ENCODE measurements around the gene NTNG2. TPM values are rescaled to one million over a fixed set of nuclear protein-coding genes. Genes with fewer than 3 reads are reported as not detected.

NTNG2 gene
- total and polyA plus RNA-seq, 10 of the 15 experiments (the other 5 are each of a cell fraction or from before 2014, with no cell fraction given): 0.37 to 0.79 (median 0.45) TPM; not detected in 6

- ATAC-seq: no peak
- peaks cover 3% of the 10 kb centered on the region for H3K4me1 ChIP-seq (ENCODE audit: control insufficient read depth, insufficient read depth, low read length)
- no peaks in the 10 kb centered on the region for H3K36me3 ChIP-seq (ENCODE audit: control insufficient read depth in 2 of 2, insufficient read depth in 2 of 2, low read length in 1 of 2)
- no peaks in the 10 kb centered on the region for H4K20me1 ChIP-seq (ENCODE audit: control insufficient read depth, insufficient read depth)
- H3K4me2 ChIP-seq (ENCODE audit: control insufficient read depth, insufficient read depth): no peak overlapping the region
- BruUV-seq (replicated peaks): no TSS peak
- H3K27me3 ChIP-seq (replicated peaks in 1 of 2; ENCODE audit: control insufficient read depth in 2 of 2, insufficient read depth in 2 of 2, low read length in 1 of 2): peaks cover 0 to 6% of the 10 kb centered on the region in 2 experiments; a peak in 2 of 4 replicates
- ChIA-PET CTCF (interaction anchor here (1.0 kb wide), 1 partner anchor 9 kb away, joined by 5 read pairs; no protein-coding TSS in a partner anchor), RAD21 (ENCODE audit: unreplicated experiment) (no interaction called here), SMC1A (ENCODE audit: uncharacterized antibody, unreplicated experiment) (no interaction called here), POLR2A (no interaction called here)
- H3K4me3 ChIP-seq: no peak overlapping the region
- no peak for FAIRE-seq
- H2AFZ ChIP-seq (ENCODE audit: control insufficient read depth, low read depth, low read length): no peak overlapping the region
- TF ChIP-seq ATF7 (IDR thresholded peaks at IDR 0.05; ENCODE audit: low read depth) (no peak), E2F8 (IDR thresholded peaks at IDR 0.05; ENCODE audit: low read depth, partially characterized antibody) (no peak), ETV6 (conservative IDR thresholded peaks at IDR 0.05 in 1 of 2, IDR thresholded peaks at IDR 0.05 in 1 of 2; ENCODE audit: borderline replicate concordance in 1 of 2, low read depth in 1 of 2) (no peak), ELK1 (IDR thresholded peaks at IDR 0.05; ENCODE audit: low read depth, low read length) (no peak), SMC3 (IDR thresholded peaks at IDR 0.05; ENCODE audit: borderline replicate concordance, low read length) (no peak), BACH1 (IDR thresholded peaks at IDR 0.05; ENCODE audit: borderline replicate concordance) (no peak), SRF (IDR thresholded peaks at IDR 0.05; ENCODE audit: low read depth in 2 of 2, low read length in 2 of 2) (no peak), HCFC1 (IDR thresholded peaks at IDR 0.05; ENCODE audit: low read length) (no peak)
- WGBS (ENCODE audit: insufficient coverage, insufficient replicate concordance, low lambda C conversion rate, missing lambda C conversion rate): 29% methylated on average over 19 of the region's 19 CpGs
- in situ Hi-C loops (cut with MboI) (loop anchor here (25.0 kb wide), 1 partner anchor 658 kb away; no protein-coding TSS in a partner anchor), intact Hi-C loops (cut with micrococcal nuclease; ENCODE audit: unreplicated experiment) (no loop called here)
- no peaks in the 10 kb centered on the region for H3K79me2 ChIP-seq (ENCODE audit: control insufficient read depth, insufficient read depth, low read length)
- H3K9ac ChIP-seq (ENCODE audit: control insufficient read depth, insufficient read depth, low read length): no peak overlapping the region
- H3K27ac ChIP-seq (ENCODE audit: control insufficient read depth, insufficient read depth): no peak overlapping the region
- H3K9me3 ChIP-seq (replicated peaks; ENCODE audit: control insufficient read depth, insufficient read depth, low read length): no peaks in the 10 kb centered on the region
- DNase-seq (ENCODE audit: low read depth, low spot score): no peak
Measured at GRCh38 chr9:132244582-132245455, 83.0 kb downstream of the NTNG2 start.
